Panc1 (cell line): ENCODE data around the gene GRHL3. TPM values are rescaled to one million over a fixed set of nuclear protein-coding genes. Genes with fewer than 3 reads are reported as not detected.

Experiments
- ATAC-seq: fragments of 200-7000 bp; cut with Tn5 transposase; 2 replicates; pipeline ENCODE4 v1.9.1; 2020; ENCODE audit warnings: mild to moderate bottlenecking, moderate library complexity
- BruUV-seq: library from RNA; stranded (reverse); fragments of 400-500 nt; replicated peaks from 2 replicates; lab custom pipeline; 2021; lab: Mats Ljungman, UMichigan
- CTCF ChIA-PET: fragments of 300-600 bp; sonication (Branson Sonifier 250); formaldehyde crosslinking; loops from one replicate; lab custom pipeline; 2022; ENCODE audit warnings: antibody characterized with exemption; lab: Charles Lee
- POLR2A ChIA-PET: fragments of 300-600 bp; sonication (Branson Sonifier 250); formaldehyde crosslinking; loops from one replicate; lab custom pipeline; 2022; ENCODE audit warnings: antibody characterized with exemption; lab: Charles Lee
- DNase-seq: peaks from one replicate; pipeline ENCODE4 v3.0.0-alpha.2; 2010; ENCODE audit warnings: low read depth, low spot score
- H3K27ac ChIP-seq: 2 replicates; pipeline ENCODE4 v1.5.1; 2011; ENCODE audit warnings: mild to moderate bottlenecking, low read length, inconsistent platforms
- H3K27me3 ChIP-seq: fragments of 200-500 bp; sonication (Bioruptor generic); 2 replicates; pipeline ENCODE4 v1.6.0; 2014; ENCODE audit warnings: low read length, inconsistent platforms; ENCODE audit not compliant: control insufficient read depth, insufficient read depth
- H3K36me3 ChIP-seq: fragments of 200-500 bp; sonication (Bioruptor generic); 2 replicates; pipeline ENCODE4 v1.5.1; 2014; ENCODE audit warnings: inconsistent platforms, mild to moderate bottlenecking, low read length, moderate library complexity; ENCODE audit not compliant: control insufficient read depth, insufficient read depth
- H3K4me1 ChIP-seq: 2 replicates; pipeline ENCODE4 v1.5.1; 2011; ENCODE audit warnings: inconsistent platforms, mild to moderate bottlenecking, low read length, moderate library complexity; ENCODE audit not compliant: control insufficient read depth, insufficient read depth
- H3K4me3 ChIP-seq, 2 experiments: 2 replicates each; pipeline ENCODE4 v1.5.1; 2011 to 2012; ENCODE audit warnings: low read depth in 2 of 2, low read length in 2 of 2, mild to moderate bottlenecking in 2 of 2, inconsistent platforms in 1 of 2, moderate library complexity in 1 of 2
- H3K9me3 ChIP-seq: fragments of 200-500 bp; sonication (Bioruptor generic); 2 replicates; pipeline ENCODE4 v1.5.1; 2014; ENCODE audit warnings: low read depth, mild to moderate bottlenecking, inconsistent platforms, low read length, moderate library complexity; ENCODE audit not compliant: control insufficient read depth, insufficient read depth
- CTCF ChIP-seq: fragments of 450-650 bp; IDR thresholded peaks from 2 replicates; pipeline ENCODE4 v1.5.1; 2017; ENCODE audit warnings: mild to moderate bottlenecking
- POLR2AphosphoS5 ChIP-seq: IDR thresholded peaks from 2 replicates; pipeline ENCODE4 v1.6.1; 2012; ENCODE audit warnings: mild to moderate bottlenecking, low read depth, low read length, moderate library complexity
- REST ChIP-seq, 2 experiments: IDR thresholded peaks; 2 replicates each; pipeline ENCODE4 v1.6.1; 2011 to 2012; ENCODE audit warnings: low read depth in 2 of 2, control low read depth in 1 of 2, low read length in 1 of 2, mild to moderate bottlenecking in 1 of 2, moderate library complexity in 1 of 2; ENCODE audit not compliant: insufficient read depth in 1 of 2
- SIN3A ChIP-seq: IDR thresholded peaks from 2 replicates; pipeline ENCODE4 v1.6.1; 2012; ENCODE audit warnings: low read depth, mild to moderate bottlenecking, low read length, moderate library complexity, borderline replicate concordance; ENCODE audit not compliant: insufficient read depth
- TCF7L2 ChIP-seq: IDR thresholded peaks from 2 replicates; pipeline ENCODE4 v1.6.1; 2011; ENCODE audit warnings: mild to moderate bottlenecking, low read depth, low read length, inconsistent platforms
- in situ Hi-C: cut with HindIII; loops from 2 replicates; pipeline ENCODE4 v1.10.0; 2016; ENCODE audit warnings: low sequenced_read_pairs, low pct_unique_long_range_greater_than_20kb
- intact Hi-C: fragments of 100-400 bp; cut with micrococcal nuclease; formaldehyde crosslinking; loops from one replicate; pipeline ENCODE4 v1.10.0; 2022; ENCODE audit not compliant: unreplicated experiment
- total RNA-seq: library from RNA; stranded (reverse); gene quantifications from one replicate; pipeline ENCODE4 v1.2.1, GENCODE V29; 2021; ENCODE audit not compliant: unreplicated experiment

Gene GRHL3
- total RNA-seq, 1 experiment from 2014 or later: 16.7 TPM

GRCh38 chr1:24339996-24340395, 20.8 kb downstream of the GRHL3 start:
- Histone ChIP-seq H3K4me3 (no peak overlapping the region), H3K36me3 (no peaks in the 10 kb centered on the region), H3K27ac (no peak overlapping the region), H3K27me3 (no peaks in the 10 kb centered on the region), H3K9me3 (no peaks in the 10 kb centered on the region), H3K4me1 (peaks cover 3% of the 10 kb centered on the region)
- POLR2A ChIA-PET: no interaction called here
- intact Hi-C loops (no loop called here), in situ Hi-C loops (no loop called here)
- DNase-seq (no peak), ATAC-seq (no peak)
- TF ChIP-seq POLR2AphosphoS5 (no peak), REST (IDR thresholded peaks at IDR 0.05; ENCODE audit: insufficient read depth in 1 of 2, low read depth in 2 of 2, low read length in 1 of 2) (no peak), TCF7L2 (no peak), SIN3A (no peak), CTCF (no peak)
- no TSS peak for BruUV-seq
- CTCF ChIA-PET: no interaction called here

GRCh38 chr1:24340770-24341169, 21.6 kb downstream of the GRHL3 start:
- DNase-seq (no peak), ATAC-seq (no peak)
- intact Hi-C loops: no loop called here
- Histone ChIP-seq H3K4me1 (peaks cover 3% of the 10 kb centered on the region), H3K36me3 (no peaks in the 10 kb centered on the region), H3K9me3 (no peaks in the 10 kb centered on the region), H3K4me3 (no peak overlapping the region), H3K27ac (no peak overlapping the region), H3K27me3 (no peaks in the 10 kb centered on the region)
- TF ChIP-seq POLR2AphosphoS5: no peak
- no peak for TF ChIP-seq TCF7L2
- no peak for TF ChIP-seq SIN3A
- TF ChIP-seq REST (IDR thresholded peaks at IDR 0.05; ENCODE audit: insufficient read depth in 1 of 2, low read depth in 2 of 2, low read length in 1 of 2): no peak
- no peak for TF ChIP-seq CTCF
- ChIA-PET CTCF (interaction anchor here (0.6 kb wide), 1 partner anchor 142 kb away, joined by 3 read pairs; no protein-coding TSS in a partner anchor), POLR2A (no interaction called here)
- BruUV-seq: no TSS peak
- in situ Hi-C loops: no loop called here
